NCI-H2029 treated with DMSO at 0.1 percent for 48 hours (cell line): Measurements from ENCODE around the gene PIK3R3.
A peak's percentile ranks its signal among the peaks of the same experiment; 100 is the strongest.
"Not testable (repeated sequence)": the region's sequence is repeated elsewhere in the genome, so short reads cannot be mapped to it uniquely, and the experiment has no call there.

Source experiments
- DNase-seq: peaks from one replicate; lab custom pipeline; 2025; lab: John Stamatoyannopoulos, UW

The PIK3R3 gene

GRCh38 chr1:46065405-46065804, 67.0 kb downstream of the PIK3R3 start:
- DNase-seq, result no peak

GRCh38 chr1:46064708-46065107, 67.7 kb downstream of the PIK3R3 start:
- DNase-seq, result no peak

GRCh38 chr1:46062651-46063319, 69.6 kb downstream of the PIK3R3 start:
- no peak for DNase-seq

GRCh38 chr1:46061146-46061545, 71.3 kb downstream of the PIK3R3 start:
- DNase-seq, result no peak

GRCh38 chr1:46058936-46059335, 73.5 kb downstream of the PIK3R3 start:
- DNase-seq, result no peak

- DNase-seq, result no peak
Measured at GRCh38 chr1:46057781-46058180, 74.6 kb downstream of the PIK3R3 start.

- DNase-seq, result not testable (repeated sequence)
Measured at GRCh38 chr1:46057215-46057614, 75.2 kb downstream of the PIK3R3 start.

GRCh38 chr1:46056325-46056724, 76.1 kb downstream of the PIK3R3 start:
- DNase-seq, result no peak

- peak; percentile 91 for DNase-seq
Measured at GRCh38 chr1:46053734-46054133, 78.7 kb downstream of the PIK3R3 start.

- DNase-seq, result no peak
Measured at GRCh38 chr1:46044116-46044515, 88.3 kb downstream of the PIK3R3 start.

- no peak for DNase-seq
Measured at GRCh38 chr1:46043458-46044017, 88.9 kb downstream of the PIK3R3 start.

GRCh38 chr1:46041974-46042373, 90.5 kb downstream of the PIK3R3 start:
- no peak for DNase-seq

GRCh38 chr1:46041551-46041950, 90.9 kb downstream of the PIK3R3 start:
- DNase-seq, result no peak

- DNase-seq, result peak; percentile 98
Measured at GRCh38 chr1:46039571-46040052, 92.8 kb downstream of the PIK3R3 start.

GRCh38 chr1:46036894-46037839, 95.3 kb downstream of the PIK3R3 start:
- DNase-seq, result peak; percentile 95

GRCh38 chr1:46034601-46035516, 97.6 kb downstream of the PIK3R3 start:
- DNase-seq, result no peak

GRCh38 chr1:46030876-46031660, 101.4 kb downstream of the PIK3R3 start:
- DNase-seq, result no peak

- no peak for DNase-seq
Measured at GRCh38 chr1:46030074-46030870, 102.2 kb downstream of the PIK3R3 start.

- DNase-seq, result no peak
Measured at GRCh38 chr1:46027788-46028573, 104.4 kb downstream of the PIK3R3 start.
